GM19193 (cell line): Measurements from ENCODE around the gene NCOA6.

Source experiments
- POLR2A ChIP-seq: IDR thresholded peaks from 4 replicates; pipeline ENCODE4 v1.6.1; 2011; ENCODE audit not compliant: insufficient read depth, insufficient read length; ENCODE audit errors: extremely low read depth

Gene NCOA6

DNA sequence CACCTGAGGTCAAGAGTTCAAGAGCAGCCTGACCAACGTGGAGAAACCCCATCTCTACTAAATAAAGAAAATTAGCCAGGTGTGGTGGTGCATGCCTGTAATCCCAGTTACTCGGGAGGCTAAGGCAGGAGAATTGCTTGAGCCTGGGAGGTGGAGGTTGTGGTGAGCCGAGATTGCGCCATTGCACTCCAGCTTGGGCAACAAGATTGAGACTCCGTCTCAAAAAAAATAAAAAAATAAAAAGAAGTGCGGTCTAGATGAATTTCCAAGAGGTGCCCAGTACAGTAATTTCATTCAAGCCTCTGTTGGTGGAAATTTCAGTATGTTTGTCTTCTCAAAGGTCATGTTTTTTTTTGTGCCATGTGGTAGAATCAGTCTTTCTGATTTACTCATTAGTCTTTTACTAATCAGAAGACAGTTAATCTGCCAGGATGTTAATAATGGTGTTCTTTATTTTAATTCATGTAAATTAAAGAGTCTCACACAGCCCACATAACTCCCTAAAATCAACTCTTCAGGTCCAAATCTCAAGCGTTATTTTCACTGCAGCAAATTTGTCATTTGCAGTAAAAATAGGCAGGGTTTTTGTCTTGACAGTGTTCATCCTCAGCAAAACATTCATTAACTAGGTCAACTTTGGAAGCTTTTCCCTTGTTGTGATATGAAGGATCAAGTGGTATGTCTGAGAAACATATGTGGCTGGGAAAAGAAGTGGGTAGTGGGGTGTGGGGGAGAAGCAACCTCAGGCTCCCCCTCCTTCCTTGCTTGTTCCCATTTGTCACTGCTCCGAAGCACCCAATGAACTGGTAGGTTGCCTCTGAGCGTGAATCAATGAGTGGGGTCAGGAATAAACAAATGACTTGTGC, 108.0 kb downstream of the NCOA6 start:
- no peak for TF ChIP-seq POLR2A

DNA sequence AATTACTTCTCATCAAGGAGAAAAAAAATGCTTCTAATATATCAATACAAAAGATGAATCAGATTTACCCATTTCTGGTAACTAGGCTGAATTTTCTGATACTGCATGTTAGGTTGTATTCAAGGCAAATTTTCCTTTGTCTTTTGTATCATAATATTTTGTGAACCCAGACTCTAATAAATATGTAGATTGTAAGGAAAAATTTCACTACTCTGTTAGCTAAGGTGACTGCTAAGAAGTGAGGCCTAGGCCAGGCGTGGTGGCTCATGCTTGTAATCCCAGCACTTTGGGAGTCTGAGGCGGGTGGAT, 108.6 kb downstream of the NCOA6 start:
- no peak for TF ChIP-seq POLR2A

DNA sequence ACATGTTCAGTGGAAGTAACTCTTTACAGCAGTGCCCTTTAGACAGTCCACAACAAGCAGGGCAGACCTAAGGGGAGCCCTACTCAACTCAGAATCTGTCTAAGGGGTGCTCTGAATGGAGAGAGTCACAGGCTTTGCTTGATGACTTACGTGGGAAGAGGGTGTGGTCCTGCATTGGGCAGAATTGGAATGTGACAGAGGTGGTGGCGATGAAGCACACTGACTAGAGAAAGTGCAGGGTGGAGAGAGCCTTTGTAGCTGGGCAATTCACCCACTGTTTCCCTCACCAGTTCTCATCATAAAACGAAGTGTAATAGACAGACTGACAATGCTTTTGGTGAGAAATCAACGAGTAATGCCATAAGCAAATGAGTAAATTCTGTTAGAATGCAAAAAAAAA, 110.1 kb downstream of the NCOA6 start:
- no peak for TF ChIP-seq POLR2A

DNA sequence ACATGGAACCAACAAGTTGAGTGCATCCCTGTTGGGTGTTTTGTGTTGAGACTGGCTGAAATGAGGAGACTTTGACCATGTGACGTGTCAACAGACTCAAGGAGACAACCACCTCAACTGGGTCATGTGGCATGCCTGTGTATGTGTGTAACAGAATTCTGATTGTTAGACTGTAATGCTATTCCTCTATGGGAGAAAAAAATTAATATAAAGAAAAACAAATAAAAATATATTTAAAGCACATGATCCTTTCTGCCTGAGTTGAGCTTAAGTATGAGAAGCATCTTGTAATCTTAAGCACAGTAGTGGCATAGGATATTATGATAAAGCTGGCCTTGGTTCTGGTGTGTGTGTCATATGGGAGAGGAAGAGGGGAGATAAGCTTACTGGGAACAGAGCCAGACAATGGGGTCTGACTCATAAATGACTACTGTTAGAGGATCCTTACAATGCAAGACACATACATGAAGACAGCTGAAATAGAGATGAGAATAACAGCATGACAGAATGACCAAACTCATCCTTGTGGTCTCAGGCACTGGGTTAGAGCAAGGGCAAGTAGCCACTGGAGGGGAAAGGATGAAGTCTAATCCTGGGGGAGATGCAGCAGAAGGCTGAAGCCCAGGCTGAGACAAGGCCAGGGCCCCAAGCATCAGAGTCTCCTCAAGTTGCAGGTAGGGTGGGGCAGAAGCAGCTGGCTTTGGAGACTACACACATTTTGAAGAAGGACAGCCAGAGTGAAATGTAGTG, 112.1 kb downstream of the NCOA6 start:
- no peak for TF ChIP-seq POLR2A

DNA sequence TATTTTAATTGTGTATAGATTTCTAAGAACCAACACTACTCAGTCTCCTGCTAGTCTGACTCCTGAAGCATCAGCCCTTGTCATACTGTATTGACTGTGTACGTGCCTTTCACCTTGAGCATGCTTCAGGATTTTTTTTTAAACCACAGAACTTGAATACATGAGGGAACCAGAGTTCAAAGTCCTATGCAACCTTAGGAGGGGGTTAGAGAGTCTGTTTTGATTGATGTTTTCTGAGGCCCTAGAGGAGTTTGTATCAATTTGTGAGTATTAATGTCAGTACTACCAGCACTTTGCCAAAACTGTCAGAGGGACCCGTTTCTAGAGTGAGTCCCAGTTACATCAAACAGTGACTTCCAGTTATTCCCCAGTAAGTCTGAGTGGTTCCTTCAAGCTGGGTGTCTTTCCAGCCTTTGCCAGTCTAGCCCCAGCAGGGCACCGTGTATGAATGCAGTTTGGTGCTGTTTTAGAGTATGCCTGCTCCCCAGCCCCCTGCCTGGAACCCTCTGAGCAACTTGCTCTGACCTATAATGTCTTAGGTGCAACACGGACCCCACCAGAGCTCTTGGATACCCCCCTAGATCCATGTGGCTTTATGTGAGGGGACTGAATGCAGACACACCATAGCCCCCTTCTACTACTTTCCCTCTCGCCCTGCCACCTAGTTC, 112.8 kb downstream of the NCOA6 start:
- TF ChIP-seq POLR2A: no peak

DNA sequence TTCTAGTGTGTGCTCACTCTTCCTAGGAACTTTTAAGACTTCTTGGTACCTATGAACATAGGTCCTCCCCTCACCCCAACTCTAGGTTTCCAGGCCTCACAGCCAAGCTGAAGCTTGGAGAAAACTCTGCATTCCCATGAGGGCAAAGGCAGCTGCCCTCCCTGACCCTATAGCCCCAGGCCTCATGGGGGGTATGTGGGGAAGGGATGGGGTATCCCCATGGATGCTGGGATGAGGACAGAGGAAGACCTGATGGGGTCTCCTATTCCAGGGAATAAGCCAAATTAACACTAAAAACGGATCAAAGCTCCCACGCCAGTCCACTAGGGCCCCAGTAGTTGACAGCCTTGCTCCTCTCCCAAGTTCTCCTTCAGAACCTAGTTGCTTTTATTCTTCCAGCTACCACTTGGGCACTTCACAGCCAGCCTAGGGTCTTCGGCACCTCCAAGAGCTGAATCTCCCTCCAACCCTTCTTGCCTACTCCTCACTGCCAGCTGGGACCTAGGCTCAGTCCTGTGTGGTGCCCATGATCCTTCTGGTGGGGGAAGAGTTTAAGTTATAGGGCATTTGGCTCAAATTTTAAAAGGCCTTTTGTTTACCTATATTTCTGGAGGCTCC, 113.5 kb downstream of the NCOA6 start:
- TF ChIP-seq POLR2A: no peak

DNA sequence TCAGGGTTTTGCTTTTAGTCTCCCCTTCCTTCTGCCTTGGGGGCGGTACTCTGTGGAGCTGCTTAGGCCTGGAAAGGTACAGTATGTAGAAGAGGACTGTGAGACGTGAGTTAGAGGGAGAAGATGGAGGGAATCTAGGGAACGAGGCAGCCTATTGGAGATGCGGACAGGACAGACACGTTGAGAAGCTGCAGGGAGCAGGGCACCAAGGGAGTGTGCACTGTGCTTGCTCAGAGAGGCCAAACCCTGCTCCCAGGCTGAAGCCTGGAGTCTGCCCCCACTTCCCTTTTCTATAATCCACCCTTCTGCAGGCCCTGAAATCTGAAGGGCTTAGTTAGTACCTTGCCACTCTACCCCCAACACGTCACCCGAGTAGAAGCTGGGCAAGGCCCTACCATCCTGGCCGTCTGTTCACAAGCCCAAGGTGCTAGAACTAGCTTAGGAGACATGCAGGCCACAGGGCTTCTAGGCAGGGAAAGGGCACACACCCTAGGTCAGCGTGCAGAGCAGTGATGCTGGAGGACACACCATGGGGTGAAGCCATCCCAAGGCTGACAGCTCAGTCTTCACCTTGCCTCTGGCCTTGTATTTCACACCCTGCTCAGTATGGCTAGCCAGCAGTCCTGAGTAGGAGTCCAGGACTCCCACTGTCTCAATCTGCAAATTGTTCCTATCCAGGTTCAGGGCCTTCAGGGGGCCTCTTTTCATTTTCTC, 114.4 kb downstream of the NCOA6 start:
- peak; percentile 24 for TF ChIP-seq POLR2A

DNA sequence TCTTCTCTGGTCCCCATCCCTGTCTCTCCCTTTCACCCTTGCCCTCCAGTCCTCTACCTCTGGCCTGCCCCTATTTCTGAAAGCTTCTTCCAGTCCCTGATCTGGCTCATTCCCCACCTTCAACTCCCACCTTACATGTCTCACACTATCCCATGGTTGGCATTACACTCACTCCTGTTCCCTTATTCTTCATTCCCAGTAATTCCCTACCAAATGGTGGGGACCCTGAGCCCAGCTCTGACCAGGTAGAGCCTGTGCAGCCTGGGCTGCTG, 114.9 kb downstream of the NCOA6 start:
- no peak for TF ChIP-seq POLR2A

DNA sequence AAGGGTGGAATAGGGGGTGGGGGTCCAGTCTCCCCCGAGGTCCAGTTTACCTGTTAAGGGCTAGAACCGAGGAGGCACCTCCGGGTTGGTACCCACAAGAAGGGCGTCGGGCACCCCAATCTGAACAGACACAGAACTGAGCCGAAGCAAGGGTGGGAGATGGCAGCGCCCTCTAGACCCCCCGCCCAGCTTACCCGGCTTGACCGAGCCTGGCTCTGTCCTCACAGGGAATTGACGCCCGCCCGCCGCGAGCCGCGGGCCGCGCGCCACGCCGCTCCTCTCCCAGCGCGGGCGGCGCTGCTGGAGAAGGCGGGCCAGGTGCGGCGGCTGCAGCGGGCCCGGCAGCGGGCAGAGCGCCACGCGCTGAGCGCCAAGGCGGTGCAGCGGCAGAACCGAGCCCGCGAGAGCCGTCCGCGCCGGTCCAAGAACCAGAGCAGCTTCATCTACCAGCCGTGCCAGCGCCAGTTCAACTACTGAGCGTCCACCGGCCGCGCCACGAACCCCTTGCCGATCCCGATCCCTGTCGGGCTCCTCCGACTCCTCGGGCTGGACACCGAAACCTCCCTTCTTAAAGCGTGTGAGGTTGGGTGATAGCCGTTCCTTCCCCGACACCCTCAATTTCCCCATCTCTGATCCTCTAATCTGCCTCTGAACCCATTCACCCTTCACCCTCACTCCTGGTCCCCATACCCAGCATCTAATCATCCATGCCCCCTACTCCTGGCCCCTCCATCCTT, 115.5 kb downstream of the NCOA6 start:
- peak; percentile 7 for TF ChIP-seq POLR2A

DNA sequence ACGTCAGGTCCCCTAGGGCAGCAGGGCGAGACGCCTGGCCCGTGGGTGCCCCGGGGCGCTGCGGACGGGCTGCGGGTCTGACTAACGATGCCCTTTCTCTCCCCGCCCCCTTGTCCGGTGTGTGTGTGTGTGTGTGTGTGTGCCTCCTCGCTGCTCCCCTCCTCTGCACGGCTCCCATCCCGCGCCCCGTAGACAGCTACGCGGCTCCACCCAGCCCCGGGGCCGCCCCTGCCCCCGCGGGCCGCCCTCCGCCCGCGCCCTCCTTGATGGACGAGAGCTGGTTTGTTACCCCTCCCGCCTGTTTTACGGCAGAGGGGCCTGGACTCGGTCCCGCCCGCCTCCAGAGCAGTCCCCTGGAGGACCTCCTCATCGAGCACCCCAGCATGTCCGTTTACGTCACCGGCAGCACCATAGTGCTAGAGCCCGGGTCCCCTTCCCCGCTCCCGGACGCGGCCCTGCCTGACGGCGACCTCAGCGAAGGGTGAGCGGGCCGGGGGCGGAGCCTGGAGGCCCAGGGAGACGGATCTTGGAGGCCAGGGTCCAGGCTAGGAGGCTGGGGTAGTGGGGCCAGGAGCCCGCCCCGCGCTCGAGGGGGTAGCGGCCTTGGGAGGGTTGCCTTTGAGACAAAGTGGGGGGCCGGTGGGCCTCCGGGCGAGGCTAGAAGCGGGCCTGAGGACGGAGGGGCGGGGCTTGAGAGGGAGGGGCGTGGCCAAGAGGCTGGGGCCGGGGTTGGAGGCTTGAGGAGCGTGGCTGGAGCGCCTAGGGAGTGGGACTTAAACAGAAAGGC, 116.2 kb downstream of the NCOA6 start:
- TF ChIP-seq POLR2A: peak; percentile 15

DNA sequence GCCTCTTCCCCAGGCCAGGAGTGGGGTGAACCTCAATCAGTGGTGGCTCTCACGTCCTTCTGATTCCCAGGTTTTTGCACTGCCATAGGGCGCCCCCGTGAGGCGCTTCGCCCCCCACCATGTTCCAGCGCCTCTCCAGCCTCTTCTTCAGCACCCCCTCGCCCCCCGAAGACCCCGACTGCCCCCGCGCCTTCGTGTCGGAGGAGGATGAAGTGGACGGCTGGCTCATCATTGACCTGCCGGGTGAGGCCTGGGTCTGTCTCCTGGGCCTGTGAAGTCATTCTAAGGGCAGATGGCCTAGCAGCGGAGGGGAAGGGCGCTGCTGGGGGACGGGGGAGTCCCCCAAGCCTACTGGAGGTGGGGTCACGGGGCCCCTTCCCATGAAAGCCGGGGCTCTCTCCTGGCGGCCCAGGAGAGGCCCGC, 116.8 kb downstream of the NCOA6 start:
- no peak for TF ChIP-seq POLR2A

DNA sequence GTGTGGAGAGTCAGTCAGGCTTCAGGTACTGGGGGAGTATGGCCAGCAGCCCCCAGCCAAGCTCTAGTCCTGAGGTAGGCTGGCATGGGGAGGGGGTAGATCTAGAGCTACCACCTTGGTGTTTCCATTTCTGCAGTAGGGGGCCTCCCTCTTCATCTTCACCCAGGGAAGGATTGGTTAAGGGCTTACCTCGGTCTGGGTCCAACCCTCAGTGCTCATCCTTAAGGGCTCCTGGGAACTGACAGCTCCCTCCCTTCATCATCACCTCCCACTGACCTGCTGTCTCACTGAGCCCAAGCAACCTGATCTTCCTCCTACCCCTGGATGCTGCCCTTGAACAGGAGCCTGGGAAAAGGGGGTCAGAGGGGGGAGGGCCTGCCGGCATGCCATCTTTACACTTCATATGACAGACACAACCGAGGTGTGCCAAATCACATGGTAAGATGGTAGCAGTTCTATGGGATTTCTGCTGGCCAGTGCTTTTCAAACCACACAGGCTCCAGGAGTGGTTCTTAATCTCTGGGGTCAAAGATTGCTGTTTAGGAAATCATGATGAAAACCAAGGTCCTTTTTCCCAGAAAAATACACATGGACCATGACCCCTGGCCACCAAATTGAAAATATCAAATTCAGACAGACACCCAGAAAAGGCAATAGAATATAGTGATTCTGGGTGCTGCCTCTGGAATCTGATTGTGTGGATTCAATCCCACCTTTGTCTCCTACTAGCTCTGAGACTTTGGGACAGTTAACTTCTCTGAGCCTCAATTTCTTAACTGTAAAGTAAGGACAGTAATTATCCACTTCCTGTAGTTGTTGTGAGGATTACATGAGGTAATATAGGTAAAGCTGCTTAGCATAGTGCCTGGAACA, 118.3 kb downstream of the NCOA6 start:
- no peak for TF ChIP-seq POLR2A
